GM11168 (cell line): ENCODE measurements around the gene MRPL36.

Experiments used
- in situ Hi-C: fragments of 300-500 bp; cut with MboI; formaldehyde crosslinking; loops from one replicate; pipeline ENCODE4 v1.12.0; 2022; ENCODE audit warnings: low sequenced_read_pairs; ENCODE audit not compliant: unreplicated experiment

MRPL36 gene

DNA sequence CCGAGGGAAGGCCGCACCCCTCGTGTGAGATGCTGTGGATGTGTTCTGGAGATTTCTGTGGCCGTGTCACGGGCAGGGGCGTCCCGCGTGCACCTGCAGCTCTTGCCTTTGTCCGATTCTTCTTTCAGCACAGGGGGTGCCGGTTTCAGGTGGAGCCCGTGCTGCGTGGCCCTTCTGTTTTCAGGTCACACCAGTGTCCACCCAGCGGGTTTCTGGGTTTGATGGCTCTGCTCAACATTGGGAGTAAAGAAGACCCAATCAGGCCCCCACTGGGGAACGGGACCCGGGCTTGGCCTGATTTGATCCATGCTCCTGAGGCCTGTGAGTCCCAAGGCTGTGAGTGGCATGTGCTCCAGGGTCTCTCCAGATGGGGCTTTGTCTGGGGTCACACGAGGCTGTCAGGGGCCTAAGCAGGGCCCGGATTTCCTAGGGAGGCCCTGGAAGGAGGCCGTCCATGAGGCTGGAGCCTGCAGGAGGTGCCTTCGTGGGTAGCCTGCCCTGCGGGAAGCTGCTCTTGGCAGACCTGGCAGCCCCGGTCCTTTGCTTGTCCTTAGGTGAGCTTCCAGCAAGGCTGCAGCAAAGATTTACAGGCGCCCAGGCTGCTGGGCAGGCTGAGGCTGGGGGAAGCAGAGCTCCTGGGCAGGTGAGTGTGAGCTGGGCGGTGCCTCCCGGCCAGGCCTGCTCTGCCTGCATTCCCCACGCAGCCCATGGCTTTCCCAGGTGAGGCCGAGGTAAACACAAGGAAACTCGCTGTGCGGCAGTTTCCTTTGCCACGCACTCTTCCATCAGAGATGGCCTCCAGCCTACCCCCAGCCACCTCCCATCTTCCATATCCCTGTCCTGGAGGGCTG is 12.8 kb downstream of the MRPL36 start:
- in situ Hi-C loops, result no loop called here

DNA sequence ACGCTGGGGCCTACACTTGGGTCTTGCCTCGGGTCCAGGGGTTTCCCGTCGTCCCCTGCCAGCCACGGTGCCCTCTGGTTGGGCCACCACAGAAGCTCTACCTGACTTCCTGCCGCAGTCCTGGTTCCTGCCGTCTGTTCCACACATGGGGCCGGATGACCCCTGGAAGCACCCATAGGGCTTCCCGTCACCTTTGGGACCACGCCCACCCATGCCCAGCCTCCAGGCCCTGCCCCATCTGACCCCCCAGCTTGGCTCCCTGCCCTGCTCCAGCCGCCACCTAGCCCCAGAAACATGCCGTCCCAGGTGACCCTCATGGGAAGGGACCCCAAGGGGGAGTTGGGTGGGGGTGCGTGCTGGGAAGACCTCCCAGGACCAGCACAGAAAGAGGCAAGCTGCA is 13.7 kb downstream of the MRPL36 start:
- in situ Hi-C loops, result no loop called here

DNA sequence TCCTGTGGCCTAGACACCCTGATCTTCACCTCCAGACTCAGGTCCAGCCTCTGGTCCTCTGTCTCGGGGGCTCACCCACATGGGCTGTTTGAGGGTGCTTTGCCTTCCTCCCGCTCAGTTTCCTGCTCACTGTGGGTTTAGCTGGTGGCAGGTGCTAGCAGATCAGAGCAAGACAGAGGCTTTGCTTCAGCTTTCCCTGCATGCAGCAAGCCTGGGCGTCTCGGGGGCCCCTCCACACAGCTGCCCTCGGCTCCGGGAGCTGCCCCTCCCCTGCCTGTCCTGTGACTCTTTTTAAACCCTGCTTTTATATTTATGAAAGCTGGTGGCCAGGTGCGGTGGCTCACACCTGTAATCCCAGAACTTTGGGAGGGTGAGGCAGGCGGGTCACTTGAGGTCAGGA is 14.6 kb downstream of the MRPL36 start:
- in situ Hi-C loops, result no loop called here

DNA sequence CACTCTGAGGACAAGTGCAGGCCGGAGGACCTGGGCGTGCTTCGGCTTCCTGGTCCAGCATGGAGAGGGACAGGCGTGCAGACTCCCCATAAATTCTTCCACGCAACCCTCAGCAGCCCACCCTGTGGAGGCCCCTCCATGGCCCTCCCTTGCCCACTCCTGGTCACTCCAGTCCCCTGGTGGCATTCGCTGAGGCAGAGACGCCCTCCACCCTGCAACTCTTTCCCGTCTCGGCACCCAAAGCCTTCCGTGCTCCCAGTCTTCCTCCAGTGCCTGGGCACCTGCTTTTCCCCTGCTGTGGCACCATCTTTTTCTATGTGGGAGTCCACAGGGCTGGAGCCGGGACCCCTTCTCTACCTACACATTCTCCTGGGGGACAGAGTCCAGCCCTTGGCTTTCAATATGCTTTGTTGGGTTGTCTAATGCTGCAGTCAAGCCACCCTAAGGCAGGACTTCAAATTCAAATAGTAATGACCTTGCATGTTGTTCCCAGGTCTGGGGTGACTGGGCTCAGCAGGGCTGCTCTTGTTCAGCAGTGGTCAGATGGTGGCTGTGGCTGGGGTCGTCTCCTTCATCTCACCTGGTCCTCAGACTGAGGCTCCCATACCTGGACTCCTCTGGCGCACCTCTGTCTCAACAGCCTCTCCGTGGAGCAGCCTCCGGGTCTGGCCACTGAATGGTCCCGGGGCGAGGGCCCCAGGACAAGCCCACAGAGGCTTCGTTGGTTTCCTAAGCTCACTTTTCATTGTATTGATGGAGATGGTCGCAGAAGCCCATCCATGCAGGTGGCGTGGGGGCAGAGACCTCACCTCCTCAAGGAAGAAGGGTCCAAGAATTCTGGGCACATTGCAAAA is 15.2 kb downstream of the MRPL36 start:
- in situ Hi-C loops, result no loop called here

DNA sequence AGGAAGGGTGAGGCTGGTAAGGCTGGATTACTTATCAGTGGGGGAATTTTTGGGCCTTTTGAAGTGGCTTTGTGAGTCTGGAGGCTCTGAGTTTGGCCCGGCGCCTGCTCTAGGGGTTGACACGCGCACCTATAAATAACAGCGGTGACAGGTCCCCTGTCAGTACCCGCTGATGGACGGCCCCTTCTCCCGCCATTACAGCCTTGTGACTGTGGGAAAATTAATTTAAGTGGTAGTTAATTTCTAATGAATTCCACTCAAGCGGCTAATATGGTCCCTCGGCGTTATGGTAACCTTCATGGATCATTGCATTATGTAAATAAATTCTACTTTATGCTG is 16.5 kb downstream of the MRPL36 start:
- in situ Hi-C loops, result no loop called here

DNA sequence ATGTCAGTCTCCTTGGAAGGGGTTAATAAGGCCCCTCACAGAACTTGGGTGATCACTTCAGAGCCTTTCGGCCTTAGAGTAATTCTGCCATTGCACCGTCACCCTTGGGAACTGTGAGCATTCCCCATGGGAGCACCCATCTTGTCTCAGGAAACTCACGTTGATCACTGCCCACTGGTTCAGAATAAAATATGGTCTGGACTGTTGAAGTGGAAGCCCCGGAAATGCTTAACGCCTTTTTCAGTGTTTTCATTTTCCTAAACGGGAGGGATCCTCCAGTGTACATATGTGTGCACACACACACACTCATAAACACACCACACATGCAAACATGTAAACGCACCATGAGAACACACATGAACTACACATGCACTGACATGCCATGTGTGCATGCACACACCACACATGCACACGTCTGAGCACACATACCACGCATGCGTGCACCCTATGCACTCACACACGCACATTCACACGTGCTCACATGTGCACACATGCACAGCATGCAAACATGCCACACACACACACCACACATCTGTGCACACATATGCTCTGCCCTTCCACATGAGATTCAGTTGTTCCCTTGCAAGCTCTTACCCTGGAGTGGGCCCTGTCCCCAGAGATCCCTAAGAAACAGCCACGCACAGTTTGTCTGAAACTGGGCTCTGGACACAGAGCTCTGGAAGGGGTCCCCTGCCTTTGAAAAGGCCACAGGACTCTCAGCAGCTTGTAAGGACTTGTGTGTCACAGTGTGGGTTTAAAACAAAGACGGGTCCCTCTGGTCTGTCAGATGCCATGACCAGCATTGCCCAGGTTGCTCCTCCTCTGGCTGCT is 17.0 kb downstream of the MRPL36 start:
- in situ Hi-C loops, result no loop called here

DNA sequence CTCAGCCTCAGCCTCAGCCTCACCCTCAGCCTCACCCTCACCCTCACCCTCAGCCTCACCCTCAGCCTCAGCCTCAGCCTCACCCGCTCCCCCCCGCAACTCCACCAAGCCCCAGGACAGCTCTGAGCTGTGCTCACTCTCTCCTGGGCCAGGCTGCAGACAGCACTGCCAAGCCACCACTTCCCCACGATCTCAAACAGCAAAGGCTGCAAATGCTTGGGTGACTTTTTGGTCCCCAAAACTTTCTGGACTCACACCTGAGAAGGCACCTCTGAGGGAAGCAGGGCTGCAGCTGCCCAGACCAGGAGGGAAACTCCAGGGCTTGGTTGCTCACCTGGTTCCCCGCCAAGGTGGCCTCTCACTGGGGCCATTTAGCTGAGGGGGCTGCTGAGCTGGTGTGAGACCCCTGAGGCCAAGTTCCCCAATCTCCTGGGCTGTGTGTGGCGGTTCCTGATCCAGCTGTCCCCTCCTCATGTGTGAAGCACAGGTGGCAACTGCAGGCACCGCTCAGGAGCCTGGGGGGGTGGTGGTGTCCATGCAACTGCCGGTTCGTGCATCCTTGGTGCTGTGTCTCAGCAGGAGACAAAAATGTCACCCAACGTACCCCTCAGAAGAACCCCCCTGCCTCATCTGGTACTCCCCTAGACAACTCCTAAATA is 17.8 kb downstream of the MRPL36 start:
- in situ Hi-C loops, result no loop called here

DNA sequence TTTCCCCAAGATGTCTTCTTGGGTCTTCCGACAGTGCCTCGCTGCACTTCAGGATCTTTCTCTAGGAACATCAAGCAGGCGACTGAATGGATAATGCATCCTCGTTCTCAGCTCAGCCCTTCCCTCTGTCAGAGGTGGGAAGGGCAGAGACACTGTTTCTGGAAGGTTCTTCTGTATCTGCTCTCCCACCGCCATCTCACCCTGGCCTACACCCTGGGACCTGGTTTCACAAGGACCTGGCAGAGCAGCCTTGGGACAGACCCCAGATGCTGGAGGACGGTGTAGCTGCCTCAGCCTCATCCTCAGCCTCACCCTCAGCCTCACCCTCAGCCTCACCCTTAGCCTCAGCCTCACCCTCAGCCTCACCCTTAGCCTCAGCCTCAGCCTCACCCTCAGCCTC is 18.5 kb downstream of the MRPL36 start:
- in situ Hi-C loops, result no loop called here

DNA sequence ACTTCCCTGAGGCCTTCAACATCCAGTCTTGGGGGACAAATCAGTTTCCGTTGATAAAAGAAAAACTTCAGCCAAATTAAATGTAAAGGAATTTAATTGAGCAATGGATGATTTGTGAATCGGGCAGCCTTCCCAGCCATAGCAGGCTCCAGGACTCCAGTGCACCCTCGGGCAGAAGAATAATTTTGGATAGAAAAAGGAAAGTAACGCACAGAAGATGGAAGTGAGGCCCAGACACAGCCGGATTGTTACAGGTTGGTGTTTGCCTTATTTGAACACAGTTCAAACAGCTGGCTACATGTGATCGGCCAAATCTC is 19.1 kb downstream of the MRPL36 start:
- in situ Hi-C loops, result no loop called here

DNA sequence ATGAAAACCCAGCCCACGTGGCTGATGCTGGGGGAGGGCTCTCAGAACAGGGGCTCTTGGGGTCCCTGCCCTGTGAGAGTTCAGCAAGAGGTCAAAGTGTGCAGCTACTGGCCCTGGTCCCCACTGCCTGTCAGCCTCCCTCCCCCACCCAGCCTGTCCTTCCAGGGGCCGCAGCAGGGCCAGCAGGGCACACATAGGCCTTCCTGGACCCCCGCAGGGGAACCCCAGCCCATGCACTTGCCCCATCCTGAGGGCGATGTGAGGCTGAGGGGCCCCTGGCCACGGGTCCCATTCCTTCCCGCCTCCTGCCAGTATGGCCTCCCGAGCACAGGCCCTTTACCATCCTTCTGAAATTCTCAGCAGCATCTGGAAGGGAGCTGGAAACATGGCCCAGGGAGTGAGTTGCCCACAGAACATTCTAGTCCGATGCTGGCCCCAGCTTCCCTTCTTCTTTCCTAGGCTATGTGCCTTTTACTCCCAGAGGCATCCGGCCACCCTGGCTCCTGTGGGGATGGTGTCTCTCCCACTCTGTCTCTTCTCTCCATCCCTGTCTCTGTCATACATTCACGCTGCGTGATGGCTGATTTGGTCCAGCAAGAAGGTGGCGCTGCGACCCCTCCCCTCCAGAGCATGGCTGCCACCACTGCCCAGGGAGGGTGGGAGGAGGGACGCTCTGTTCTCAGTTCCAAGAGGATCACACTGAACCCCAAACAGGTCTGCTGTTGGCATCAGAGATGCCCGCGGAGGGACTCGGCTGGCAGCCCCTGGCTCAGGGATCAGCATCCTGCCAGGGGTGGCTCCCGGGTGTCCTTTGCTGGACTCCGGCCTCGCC is 19.6 kb downstream of the MRPL36 start:
- in situ Hi-C loops, result no loop called here

DNA sequence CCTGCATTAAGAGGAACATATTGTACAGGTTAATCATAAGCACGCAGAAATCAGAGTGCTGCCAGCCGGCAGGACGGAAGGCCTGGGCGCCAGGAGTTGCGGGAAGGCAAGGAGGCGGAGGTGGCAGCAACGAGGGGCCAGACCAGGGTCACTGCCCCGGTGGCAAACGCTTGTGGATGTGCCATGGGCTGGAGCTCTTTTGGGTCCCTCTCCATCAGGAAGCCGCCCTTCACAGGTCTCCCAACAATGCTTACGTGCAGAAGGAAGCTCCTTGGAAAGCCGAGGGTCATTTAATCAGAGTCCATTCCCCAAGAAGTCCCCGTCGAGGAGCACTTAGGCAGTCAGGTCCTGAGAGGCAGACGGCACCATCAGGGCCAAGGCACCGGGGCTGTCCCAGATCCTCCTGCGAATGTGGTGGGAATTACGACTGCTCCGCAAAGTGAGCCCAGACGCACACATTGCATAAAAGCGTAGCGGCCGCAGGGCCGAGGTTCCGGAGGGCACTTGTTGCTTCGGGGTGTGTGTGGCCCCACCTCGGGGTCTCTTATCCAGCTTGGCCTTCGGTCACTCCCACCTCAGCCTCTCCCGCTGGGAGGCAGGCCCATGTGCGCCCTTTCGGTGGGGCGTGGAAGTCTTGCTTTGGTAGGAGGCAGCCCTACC is 20.5 kb downstream of the MRPL36 start:
- in situ Hi-C loops, result no loop called here

DNA sequence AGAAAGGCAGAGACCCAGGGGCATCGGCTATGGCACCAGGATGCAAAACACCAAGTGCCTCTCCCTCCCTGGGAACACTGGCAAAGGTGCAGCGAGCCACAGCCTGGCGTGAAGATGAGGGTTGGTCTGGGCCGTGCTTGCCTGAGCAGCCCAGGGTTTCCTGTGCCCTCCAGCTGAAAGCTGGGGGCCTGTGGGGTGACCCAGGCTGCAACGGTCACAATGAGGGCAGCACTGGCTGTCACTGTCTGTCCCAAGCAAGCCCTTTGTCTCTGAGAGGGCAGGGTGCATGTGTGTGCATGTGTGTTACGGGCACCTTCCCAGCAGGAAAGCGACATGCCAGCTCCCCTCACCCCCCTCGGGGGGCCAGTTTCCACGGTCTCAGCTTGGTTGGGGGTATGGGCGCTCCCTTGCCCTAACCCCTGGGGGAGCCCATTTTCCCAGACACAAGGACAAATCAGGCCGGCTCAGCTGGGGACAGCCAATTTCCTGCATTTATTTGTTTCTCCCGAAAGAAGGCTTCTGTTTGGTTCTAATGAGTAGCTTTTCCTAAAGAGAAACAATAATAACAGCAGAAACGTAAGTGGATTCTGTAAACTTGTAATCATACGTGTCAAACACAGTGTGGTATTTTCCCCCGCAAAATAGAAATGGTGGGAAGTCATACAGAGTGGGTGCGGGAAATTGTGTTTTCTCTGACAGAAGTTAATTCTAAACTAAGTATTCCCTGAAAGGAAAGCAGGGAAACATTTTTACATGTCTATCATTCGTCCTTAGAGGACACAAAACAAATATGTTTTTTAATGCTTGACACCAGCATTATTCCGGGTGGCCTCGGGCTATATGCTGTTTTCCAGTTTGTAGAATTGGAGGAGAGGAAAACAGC is 21.3 kb downstream of the MRPL36 start:
- in situ Hi-C loops, result no loop called here

DNA sequence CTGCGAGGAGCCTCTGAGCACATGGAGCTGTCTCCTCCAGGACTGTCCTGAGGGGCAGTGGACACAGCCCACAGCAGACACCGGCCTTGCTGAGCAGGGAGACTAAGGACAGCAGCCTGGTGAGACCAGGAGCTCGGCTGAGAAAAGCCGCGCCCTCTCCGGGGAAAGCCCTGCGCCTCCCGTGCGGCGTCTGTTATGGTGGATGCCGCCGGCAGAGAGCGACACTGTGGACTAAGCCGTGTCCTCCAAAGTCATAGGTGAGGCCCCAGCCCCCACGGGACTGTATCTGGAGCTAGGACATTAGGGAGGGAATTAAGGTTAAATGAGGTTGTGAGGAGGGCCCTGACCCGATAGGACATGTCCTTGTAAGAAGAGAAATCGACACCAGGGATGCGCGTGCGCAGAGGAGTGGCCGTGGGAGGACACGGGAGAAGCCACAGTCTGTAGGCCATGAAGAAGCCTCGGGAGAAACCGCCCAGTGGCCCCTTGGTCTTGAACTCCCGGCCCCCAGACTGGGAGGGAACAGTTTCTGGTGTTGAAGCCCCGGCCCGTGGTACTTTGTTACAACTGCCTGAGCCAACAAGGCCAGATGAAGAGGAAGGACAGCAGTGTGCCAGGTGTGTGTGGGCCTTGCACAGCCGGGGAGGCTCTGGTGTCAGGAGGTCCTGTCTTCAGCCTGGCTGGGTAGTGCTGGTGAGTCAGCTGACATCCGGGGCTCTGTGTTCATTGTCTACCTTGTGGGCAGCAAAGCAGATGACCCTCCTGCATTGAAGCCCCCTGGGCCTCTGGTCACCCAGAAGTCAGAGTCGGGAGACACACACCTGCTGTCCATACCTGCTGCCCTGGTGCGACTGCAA is 22.1 kb downstream of the MRPL36 start:
- in situ Hi-C loops, result no loop called here

DNA sequence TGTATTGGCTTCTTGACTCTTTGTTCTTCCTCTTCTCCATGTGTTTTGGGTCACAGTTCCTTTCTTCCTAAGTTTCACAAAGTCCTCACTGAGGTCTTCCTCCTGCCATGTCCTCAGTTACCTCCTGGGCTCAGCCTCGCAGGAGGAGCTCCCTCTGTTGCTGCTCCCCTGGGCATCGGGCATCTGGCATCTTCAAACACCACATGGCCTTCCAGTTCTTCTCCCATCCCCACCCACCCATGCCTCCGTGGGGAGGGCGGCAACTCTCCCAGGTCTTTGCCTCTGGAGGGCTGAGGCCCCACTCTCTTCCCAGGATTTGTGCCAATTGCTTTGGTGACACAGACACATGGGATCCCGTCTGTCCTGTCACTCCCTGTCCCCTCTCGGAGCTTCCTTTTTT is 22.8 kb downstream of the MRPL36 start:
- in situ Hi-C loops, result no loop called here

DNA sequence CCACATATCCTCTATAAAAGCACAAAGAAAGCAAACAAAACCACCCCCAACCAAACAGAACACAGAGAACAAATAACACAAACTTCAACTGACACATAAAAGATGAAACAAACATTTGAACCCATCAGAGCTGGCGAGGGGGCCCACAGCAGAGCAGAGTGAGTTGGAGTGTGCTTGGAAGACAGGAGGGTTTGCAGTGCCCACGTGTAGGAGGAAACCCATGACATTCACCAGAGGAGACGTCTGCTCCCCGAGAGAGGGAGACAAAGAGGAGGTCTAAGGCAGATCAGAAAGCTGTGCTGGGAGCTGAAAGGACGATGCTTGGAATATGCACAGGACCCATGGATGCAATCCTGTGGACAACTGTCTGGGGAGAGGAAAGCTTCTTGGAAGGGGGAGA is 27.0 kb downstream of the MRPL36 start:
- in situ Hi-C loops, result no loop called here

DNA sequence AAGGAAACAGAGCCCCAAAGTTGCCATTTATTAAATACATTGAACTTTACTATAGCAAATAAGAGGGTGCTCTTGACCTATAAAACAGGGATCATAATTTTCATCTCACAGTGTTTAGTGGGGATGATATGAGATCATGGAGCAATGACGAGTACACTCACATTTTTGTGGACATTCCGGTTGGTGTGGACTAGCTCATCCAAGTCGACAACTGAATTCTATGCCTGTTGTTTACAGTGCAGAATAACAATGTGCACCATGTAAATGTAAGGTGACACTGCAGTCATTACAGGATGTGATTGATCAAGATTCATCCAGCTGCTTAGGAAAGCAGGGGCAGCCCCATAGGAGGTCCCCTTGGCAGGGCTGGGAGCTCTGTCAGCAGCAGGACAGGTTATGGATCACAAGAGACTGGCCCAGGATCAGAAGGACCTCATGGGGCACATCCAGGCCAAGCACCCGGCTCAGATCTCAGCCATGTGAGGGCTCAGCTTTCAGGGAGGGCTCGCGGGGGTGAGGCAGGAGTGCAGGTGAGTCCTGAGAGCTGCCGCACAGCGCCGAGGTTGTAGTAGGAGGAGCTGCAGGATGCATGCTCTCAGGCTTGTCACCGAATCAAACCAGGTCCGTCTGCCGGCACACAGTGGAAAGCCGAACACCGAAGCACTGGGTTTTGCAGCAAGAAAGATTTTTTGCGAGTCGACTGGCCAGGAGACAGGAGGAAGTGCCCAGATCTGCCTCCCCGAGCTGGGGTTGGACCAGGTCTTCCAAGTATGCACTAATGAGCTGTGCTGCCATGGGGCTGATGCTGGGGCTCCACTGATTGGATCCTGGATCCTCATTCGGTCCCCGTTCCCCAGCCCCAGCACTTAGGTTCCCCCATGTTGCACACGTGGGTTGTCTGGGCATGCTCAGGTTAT is 28.2 kb downstream of the MRPL36 start:
- in situ Hi-C loops, result no loop called here
